GM13976 (cell line): ENCODE data around the gene CPNE6.

Source experiments
- DNase-seq: peaks from one replicate; pipeline ENCODE4 v3.0.0; 2012; ENCODE audit warnings: low spot score
- CTCF ChIP-seq: IDR thresholded peaks from 2 replicates; pipeline ENCODE4 v1.5.1; 2012; ENCODE audit warnings: borderline replicate concordance, mild to moderate bottlenecking; ENCODE audit not compliant: insufficient read depth; ENCODE audit errors: extremely low read depth, missing control alignments, control extremely low read depth
- in situ Hi-C: fragments of 300-500 bp; cut with MboI; formaldehyde crosslinking; loops from one replicate; pipeline ENCODE4 v1.12.0; 2022; ENCODE audit warnings: low sequenced_read_pairs, mixed read lengths, inconsistent platforms; ENCODE audit not compliant: unreplicated experiment

The CPNE6 gene

GRCh38 chr14:24108336-24108874, 37.0 kb downstream of the CPNE6 start:
- DNase-seq, result no peak
- TF ChIP-seq CTCF, result no peak
- in situ Hi-C loops, result no loop called here

GRCh38 chr14:24110060-24110459, 38.7 kb downstream of the CPNE6 start:
- DNase-seq, result no peak
- no peak for TF ChIP-seq CTCF
- in situ Hi-C loops, result no loop called here

- in situ Hi-C loops, result no loop called here
- no peak for DNase-seq
Observed at GRCh38 chr14:24110523-24110922, 39.2 kb downstream of the CPNE6 start.

GRCh38 chr14:24113379-24113800, 42.0 kb downstream of the CPNE6 start:
- no peak for DNase-seq
- in situ Hi-C loops, result no loop called here
- no peak for TF ChIP-seq CTCF

More at GRCh38 chr14:24110523-24110922, 39.2 kb downstream of the CPNE6 start:
- TF ChIP-seq CTCF, result no peak

GRCh38 chr14:24113801-24114531, 42.6 kb downstream of the CPNE6 start:
- no peak for TF ChIP-seq CTCF
- in situ Hi-C loops, result no loop called here
- DNase-seq, result peak; percentile 85

- TF ChIP-seq CTCF, result no peak
- DNase-seq, result peak; percentile 98
- in situ Hi-C loops, result no loop called here
Observed at GRCh38 chr14:24114532-24115421, 43.4 kb downstream of the CPNE6 start, which contains the start of the genes DCAF11 and NRL. Gene DCAF11, plus strand, starts transcription at chr14:24114777. Its CDS starts 818 bp downstream, at chr14:24115595. Gene NRL, minus strand, starts transcription at chr14:24114949. Its CDS starts 32,101 bp downstream, at chr14:24082848.
